HEK293 (cell line): Measurements from ENCODE around the gene GNLY.

Experiments used
- HOXD13 ChIP-seq: sonication (generic); formaldehyde crosslinking; IDR thresholded peaks from 2 replicates; pipeline ENCODE4 v1.8.0; 2022; ENCODE audit warnings: missing genetic modification reagents, borderline replicate concordance
- SP2 ChIP-seq: fragments of 450-650 bp; formaldehyde crosslinking; IDR thresholded peaks from 2 replicates; pipeline ENCODE4 v1.5.1; 2016; ENCODE audit warnings: missing biosample characterization, missing genetic modification characterization
- TCF7L2 ChIP-seq: IDR thresholded peaks from 2 replicates; pipeline ENCODE4 v1.6.1; 2011; ENCODE audit warnings: low read depth, mild to moderate bottlenecking, inconsistent platforms, low read length, moderate library complexity, borderline replicate concordance
- ZBTB20 ChIP-seq: fragments of 450-650 bp; formaldehyde crosslinking; IDR thresholded peaks from 2 replicates; pipeline ENCODE4 v1.5.1; 2016; ENCODE audit warnings: missing biosample characterization, missing genetic modification characterization
- ZNF132 ChIP-seq: fragments of 450-650 bp; formaldehyde crosslinking; IDR thresholded peaks from 2 replicates; pipeline ENCODE4 v1.5.1; 2017; ENCODE audit warnings: missing biosample characterization, missing genetic modification characterization, borderline replicate concordance
- ZNF274 ChIP-seq, 2 experiments: fragments of 200-500 bp in 1 of 2; fragments of 450-650 bp in 1 of 2; sonication (Bioruptor generic) in 1 of 2; formaldehyde crosslinking in 1 of 2; IDR thresholded peaks; 2 replicates each; pipeline versions ENCODE4 v1.5.1 to v1.6.1; 2014 to 2016; ENCODE audit warnings: borderline replicate concordance in 1 of 2, inconsistent platforms in 1 of 2, low read length in 1 of 2, missing biosample characterization in 1 of 2, missing genetic modification characterization in 1 of 2
- ZNF664 ChIP-seq: fragments of 450-650 bp; formaldehyde crosslinking; IDR thresholded peaks from 2 replicates; pipeline ENCODE4 v1.5.1; 2016; ENCODE audit warnings: missing biosample characterization, missing genetic modification characterization
- ZNF677 ChIP-seq: fragments of 450-650 bp; IDR thresholded peaks from 2 replicates; pipeline ENCODE4 v1.5.0; 2018; ENCODE audit warnings: missing biosample characterization, mild to moderate bottlenecking, missing genetic modification characterization, moderate library complexity
- TF ChIP-seq, protein P1 (sequence below): fragments of 450-650 bp; formaldehyde crosslinking; IDR thresholded peaks from 2 replicates; pipeline ENCODE4 v1.5.1; 2016; ENCODE audit warnings: missing biosample characterization, missing genetic modification characterization
- TF ChIP-seq, protein P2 (sequence below): fragments of 450-650 bp; formaldehyde crosslinking; IDR thresholded peaks from 2 replicates; pipeline ENCODE4 v1.5.1; 2016; ENCODE audit warnings: missing biosample characterization, missing genetic modification characterization
- TF ChIP-seq, protein P3 (sequence below): fragments of 450-650 bp; formaldehyde crosslinking; IDR thresholded peaks from 2 replicates; pipeline ENCODE4 v1.5.1; 2016; ENCODE audit warnings: missing biosample characterization, missing genetic modification characterization

DNA sequence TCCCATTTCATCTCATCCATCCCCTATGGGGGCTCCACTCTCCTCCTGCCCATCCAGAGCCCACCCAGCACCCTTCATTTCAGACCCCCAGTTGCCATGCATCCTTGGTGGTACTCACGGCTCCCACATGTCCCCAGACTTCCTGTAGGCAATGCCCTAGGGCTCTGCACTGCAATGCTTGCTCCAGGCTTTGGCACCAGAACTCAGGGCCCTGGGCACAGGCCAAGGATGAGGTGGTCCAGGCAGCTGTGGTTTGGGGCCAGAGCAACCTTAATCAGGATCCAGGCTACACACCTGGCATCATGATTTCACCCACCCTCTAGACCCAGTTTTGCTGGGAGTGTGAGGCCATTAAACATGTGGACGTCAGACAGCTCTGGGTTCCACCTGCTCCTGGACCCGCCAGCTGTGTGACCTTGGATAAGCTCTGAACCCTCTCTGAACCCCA lies 26.6 kb upstream of the GNLY start:
- TF ChIP-seq ZNF664 (tag by site-specific recombination) = no peak
- TF ChIP-seq, protein P1, sequence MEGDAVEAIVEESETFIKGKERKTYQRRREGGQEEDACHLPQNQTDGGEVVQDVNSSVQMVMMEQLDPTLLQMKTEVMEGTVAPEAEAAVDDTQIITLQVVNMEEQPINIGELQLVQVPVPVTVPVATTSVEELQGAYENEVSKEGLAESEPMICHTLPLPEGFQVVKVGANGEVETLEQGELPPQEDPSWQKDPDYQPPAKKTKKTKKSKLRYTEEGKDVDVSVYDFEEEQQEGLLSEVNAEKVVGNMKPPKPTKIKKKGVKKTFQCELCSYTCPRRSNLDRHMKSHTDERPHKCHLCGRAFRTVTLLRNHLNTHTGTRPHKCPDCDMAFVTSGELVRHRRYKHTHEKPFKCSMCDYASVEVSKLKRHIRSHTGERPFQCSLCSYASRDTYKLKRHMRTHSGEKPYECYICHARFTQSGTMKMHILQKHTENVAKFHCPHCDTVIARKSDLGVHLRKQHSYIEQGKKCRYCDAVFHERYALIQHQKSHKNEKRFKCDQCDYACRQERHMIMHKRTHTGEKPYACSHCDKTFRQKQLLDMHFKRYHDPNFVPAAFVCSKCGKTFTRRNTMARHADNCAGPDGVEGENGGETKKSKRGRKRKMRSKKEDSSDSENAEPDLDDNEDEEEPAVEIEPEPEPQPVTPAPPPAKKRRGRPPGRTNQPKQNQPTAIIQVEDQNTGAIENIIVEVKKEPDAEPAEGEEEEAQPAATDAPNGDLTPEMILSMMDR (tag by site-specific recombination) = no peak
- no peak for TF ChIP-seq ZNF132 (tag by site-specific recombination)
- TF ChIP-seq, protein P2, sequence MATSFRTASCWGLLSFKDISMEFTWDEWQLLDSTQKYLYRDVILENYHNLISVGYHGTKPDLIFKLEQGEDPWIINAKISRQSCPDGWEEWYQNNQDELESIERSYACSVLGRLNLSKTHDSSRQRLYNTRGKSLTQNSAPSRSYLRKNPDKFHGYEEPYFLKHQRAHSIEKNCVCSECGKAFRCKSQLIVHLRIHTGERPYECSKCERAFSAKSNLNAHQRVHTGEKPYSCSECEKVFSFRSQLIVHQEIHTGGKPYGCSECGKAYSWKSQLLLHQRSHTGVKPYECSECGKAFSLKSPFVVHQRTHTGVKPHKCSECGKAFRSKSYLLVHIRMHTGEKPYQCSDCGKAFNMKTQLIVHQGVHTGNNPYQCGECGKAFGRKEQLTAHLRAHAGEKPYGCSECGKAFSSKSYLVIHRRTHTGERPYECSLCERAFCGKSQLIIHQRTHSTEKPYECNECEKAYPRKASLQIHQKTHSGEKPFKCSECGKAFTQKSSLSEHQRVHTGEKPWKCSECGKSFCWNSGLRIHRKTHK (tag by site-specific recombination) = no peak
- TF ChIP-seq TCF7L2 = no peak
- TF ChIP-seq SP2 (tag by site-specific recombination) = no peak
- TF ChIP-seq ZNF274 (IDR thresholded peaks at IDR 0.05; ENCODE audit: low read length) = no peak
- no peak for TF ChIP-seq ZNF274 (tag by site-specific recombination; IDR thresholded peaks at IDR 0.05; ENCODE audit: borderline replicate concordance)
- TF ChIP-seq ZBTB20 = no peak
- TF ChIP-seq, protein P3, sequence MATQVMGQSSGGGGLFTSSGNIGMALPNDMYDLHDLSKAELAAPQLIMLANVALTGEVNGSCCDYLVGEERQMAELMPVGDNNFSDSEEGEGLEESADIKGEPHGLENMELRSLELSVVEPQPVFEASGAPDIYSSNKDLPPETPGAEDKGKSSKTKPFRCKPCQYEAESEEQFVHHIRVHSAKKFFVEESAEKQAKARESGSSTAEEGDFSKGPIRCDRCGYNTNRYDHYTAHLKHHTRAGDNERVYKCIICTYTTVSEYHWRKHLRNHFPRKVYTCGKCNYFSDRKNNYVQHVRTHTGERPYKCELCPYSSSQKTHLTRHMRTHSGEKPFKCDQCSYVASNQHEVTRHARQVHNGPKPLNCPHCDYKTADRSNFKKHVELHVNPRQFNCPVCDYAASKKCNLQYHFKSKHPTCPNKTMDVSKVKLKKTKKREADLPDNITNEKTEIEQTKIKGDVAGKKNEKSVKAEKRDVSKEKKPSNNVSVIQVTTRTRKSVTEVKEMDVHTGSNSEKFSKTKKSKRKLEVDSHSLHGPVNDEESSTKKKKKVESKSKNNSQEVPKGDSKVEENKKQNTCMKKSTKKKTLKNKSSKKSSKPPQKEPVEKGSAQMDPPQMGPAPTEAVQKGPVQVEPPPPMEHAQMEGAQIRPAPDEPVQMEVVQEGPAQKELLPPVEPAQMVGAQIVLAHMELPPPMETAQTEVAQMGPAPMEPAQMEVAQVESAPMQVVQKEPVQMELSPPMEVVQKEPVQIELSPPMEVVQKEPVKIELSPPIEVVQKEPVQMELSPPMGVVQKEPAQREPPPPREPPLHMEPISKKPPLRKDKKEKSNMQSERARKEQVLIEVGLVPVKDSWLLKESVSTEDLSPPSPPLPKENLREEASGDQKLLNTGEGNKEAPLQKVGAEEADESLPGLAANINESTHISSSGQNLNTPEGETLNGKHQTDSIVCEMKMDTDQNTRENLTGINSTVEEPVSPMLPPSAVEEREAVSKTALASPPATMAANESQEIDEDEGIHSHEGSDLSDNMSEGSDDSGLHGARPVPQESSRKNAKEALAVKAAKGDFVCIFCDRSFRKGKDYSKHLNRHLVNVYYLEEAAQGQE = no peak
- no peak for TF ChIP-seq ZNF677
- no peak for TF ChIP-seq HOXD13 (CRISPR knock-in tag)
